Activated CD4-positive, alpha-beta T cell treated with anti-CD3 and anti-CD28 coated beads, Interleukin-2, amount 50 U/mL, for 1 hour (primary cell): ENCODE results near the gene LRCH1.

Source experiments
- DNase-seq: peaks from one replicate; pipeline ENCODE4 v3.0.0-alpha.2; 2020

Gene LRCH1

GRCh38 chr13:46536341-46536740 is 16.6 kb upstream of the LRCH1 start:
- DNase-seq, result no peak

GRCh38 chr13:46539231-46539630 is 13.7 kb upstream of the LRCH1 start:
- no peak for DNase-seq

- DNase-seq, result no peak
Measured at GRCh38 chr13:46541210-46541609, 11.8 kb upstream of the LRCH1 start.

- DNase-seq, result no peak
Measured at GRCh38 chr13:46542833-46543232, 10.1 kb upstream of the LRCH1 start.

GRCh38 chr13:46543287-46543686 is 9.7 kb upstream of the LRCH1 start:
- DNase-seq, result no peak

GRCh38 chr13:46544208-46544607 is 8.8 kb upstream of the LRCH1 start:
- no peak for DNase-seq

- no peak for DNase-seq
Measured at GRCh38 chr13:46544811-46545210, 8.2 kb upstream of the LRCH1 start.

- DNase-seq, result no peak
Measured at GRCh38 chr13:46546084-46546768, 6.7 kb upstream of the LRCH1 start.

GRCh38 chr13:46550822-46551221 is 2.1 kb upstream of the LRCH1 start:
- DNase-seq, result no peak

- peak; percentile 66 for DNase-seq
Measured at GRCh38 chr13:46551410-46552302, 1.3 kb upstream of the LRCH1 start.

GRCh38 chr13:46552303-46552682 is 677 bp upstream of the LRCH1 start:
- DNase-seq, result no peak

- no peak for DNase-seq
Measured at GRCh38 chr13:46553521-46553885, 533 bp downstream of the LRCH1 start.

GRCh38 chr13:46553886-46554858 is 1.2 kb downstream of the LRCH1 start:
- DNase-seq, result peak; percentile 63

GRCh38 chr13:46554951-46555350 is 2.0 kb downstream of the LRCH1 start:
- no peak for DNase-seq

GRCh38 chr13:46555722-46556417 is 2.9 kb downstream of the LRCH1 start:
- DNase-seq, result no peak

- DNase-seq, result no peak
Measured at GRCh38 chr13:46556418-46556779, 3.4 kb downstream of the LRCH1 start.

GRCh38 chr13:46559272-46559805 is 6.4 kb downstream of the LRCH1 start:
- DNase-seq, result no peak

- DNase-seq, result no peak
Measured at GRCh38 chr13:46560778-46561177, 7.8 kb downstream of the LRCH1 start.

- DNase-seq, result no peak
Measured at GRCh38 chr13:46561286-46561685, 8.3 kb downstream of the LRCH1 start.

GRCh38 chr13:46561691-46562090 is 8.7 kb downstream of the LRCH1 start:
- DNase-seq, result no peak

- no peak for DNase-seq
Measured at GRCh38 chr13:46562152-46562551, 9.2 kb downstream of the LRCH1 start.

GRCh38 chr13:46562581-46562980 is 9.6 kb downstream of the LRCH1 start:
- DNase-seq, result no peak
